ENCODE measurements around the gene KIF6.

GRCh38 chr6:39573541-39573940 lies 151.7 kb downstream of the KIF6 start:
- TF ChIP-seq CTCF (IDR thresholded peaks at IDR 0.05), result no peak
- TF ChIP-seq POLR2A (IDR thresholded peaks at IDR 0.05), result no peak
